Suprapubic skin (tissue), 2 donors: ENCODE data around the gene TCERG1L.

Source experiments
- EP300 ChIP-seq: sonication (generic); formaldehyde crosslinking; IDR thresholded peaks from one replicate; pipeline ENCODE4 v1.6.1; 2017; ENCODE audit warnings: antibody characterized with exemption
- POLR2A ChIP-seq, 2 donors: fragments of 450-650 bp; IDR thresholded peaks; one replicate each; pipeline ENCODE4 v1.6.1; 2017; ENCODE audit warnings: antibody characterized with exemption in 2 of 2, mild to moderate bottlenecking in 2 of 2, moderate library complexity in 2 of 2

- TF ChIP-seq EP300 (no peak), POLR2A (IDR thresholded peaks at IDR 0.05) (no peak)
These were observed 251.6 kb downstream of the TCERG1L start for GRCh38 chr10:131059881-131060280.
